Activated CD4-positive, alpha-beta T cell treated with anti-CD3 and anti-CD28 coated beads for 1 hour (primary cell): Measurements from ENCODE around the gene ZNF772.

Source experiments
- DNase-seq: peaks from one replicate; pipeline ENCODE4 v3.0.0-alpha.2; 2020

The ZNF772 gene

DNA sequence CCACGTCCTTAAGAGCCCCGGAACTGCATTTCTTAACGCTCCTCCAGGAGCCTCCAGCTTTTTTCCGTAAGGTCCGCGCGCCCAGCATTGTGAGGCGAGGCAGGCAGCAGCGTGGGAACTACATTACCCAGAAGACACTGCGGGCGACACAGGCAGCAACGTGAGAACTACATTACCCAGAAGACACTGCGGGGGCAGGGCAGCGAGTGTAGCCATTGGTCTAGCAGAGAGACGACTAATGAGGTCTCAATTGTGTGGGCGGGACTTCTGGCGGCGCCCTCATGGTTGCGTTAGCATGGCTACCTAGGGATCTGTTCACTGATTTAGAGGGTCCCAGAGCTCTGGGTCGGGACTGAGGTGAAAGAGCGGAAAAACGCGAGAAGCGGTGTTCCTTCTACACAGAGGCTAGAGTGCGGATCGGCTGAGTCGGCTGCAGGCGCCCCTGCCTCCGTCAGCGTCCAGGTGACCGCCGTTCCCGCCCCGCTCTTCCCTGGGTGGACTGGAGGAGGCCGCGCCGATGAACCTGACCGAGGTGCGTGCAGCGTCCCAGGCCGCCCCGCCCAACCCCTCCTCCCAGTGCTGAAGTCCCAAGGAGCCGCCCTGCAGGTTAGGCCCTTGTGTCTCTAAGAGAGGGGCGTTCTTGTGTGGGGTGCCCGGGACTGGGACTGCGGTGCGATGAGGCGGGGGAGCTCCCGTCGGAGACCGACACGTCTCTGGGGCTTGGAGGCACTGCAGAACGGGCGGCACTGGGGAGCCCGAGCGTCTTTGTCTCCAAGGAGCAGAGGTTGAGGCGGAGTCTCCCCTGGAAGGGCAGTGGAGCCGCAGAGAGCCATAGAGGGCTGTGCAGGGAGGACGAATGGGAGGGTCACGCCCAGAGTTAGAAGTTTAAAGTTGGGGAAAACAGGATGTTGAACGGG, 42.0 kb downstream of the ZNF772 start, which contains the start of gene ZNF749:
Gene ZNF749, plus strand, starts transcription at position 264 of the 917 bp plus-strand sequence. Its CDS starts 254 bp downstream, at position 518.
- DNase-seq = peak; percentile 94

DNA sequence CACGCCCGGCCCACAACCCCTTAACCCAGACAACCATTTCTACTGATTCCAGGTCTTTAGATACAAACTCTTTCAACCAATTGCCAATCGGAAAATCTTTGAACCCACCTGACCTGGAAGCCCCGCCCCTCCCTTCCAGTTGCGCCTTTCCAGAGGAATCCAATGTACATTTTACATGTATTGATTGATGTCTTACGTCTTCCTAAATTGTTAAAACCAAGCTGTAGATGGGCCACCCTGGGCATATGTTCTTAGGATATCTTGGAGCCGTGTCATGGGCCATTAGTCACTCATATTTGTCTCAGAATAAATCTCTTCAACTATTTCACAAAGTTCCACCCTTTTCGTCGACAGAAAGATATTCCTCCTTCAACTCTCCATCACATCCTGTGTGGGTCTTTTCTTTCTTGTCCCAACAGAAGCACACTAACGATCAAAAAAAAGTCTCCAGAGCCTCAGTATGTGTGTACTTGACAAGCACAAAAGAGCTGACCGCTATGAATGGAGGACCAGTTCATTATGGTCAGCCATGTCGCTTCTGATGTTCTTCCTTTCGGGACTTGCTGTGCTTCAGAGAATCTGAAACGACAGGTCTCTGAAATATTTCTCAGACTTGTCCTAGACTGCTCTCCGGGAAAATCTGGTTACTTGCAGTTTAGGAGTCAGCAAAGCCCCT, 42.8 kb downstream of the ZNF772 start:
- DNase-seq = no peak

DNA sequence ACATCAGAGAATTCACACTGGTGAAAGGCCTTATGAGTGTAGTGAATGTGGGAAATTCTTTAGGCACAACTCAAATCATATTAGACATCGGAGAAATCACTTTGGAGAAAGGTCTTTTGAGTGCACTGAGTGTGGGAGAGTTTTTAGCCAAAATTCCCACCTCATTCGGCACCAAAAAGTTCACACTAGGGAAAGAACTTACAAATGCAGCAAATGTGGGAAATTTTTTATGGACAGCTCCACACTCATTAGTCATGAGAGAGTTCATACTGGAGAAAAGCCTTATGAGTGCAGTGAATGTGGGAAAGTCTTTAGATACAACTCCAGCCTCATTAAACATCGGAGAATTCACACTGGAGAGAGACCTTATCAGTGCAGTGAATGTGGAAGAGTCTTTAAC, 56.3 kb downstream of the ZNF772 start:
- no peak for DNase-seq

DNA sequence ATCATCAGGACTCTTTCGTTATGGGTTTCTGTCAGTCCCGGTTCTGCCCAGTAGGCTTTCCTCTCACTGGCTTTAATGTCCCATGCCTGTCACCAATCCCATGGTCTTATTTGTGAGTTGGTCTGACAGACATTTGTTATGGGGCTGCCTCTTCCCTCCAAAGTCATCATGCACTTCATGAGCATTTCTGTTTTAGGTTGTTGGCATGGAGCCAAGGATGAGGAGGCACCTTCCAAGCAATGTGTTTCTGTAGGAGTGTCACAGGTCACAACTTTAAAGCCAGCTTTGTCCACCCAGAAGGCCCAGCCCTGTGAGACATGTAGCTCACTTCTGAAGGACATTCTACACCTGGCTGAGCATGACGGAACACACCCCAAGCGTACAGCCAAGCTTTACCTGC, 57.9 kb downstream of the ZNF772 start:
- no peak for DNase-seq
